ENCODE data around the gene TEDC1.

Gene TEDC1

DNA sequence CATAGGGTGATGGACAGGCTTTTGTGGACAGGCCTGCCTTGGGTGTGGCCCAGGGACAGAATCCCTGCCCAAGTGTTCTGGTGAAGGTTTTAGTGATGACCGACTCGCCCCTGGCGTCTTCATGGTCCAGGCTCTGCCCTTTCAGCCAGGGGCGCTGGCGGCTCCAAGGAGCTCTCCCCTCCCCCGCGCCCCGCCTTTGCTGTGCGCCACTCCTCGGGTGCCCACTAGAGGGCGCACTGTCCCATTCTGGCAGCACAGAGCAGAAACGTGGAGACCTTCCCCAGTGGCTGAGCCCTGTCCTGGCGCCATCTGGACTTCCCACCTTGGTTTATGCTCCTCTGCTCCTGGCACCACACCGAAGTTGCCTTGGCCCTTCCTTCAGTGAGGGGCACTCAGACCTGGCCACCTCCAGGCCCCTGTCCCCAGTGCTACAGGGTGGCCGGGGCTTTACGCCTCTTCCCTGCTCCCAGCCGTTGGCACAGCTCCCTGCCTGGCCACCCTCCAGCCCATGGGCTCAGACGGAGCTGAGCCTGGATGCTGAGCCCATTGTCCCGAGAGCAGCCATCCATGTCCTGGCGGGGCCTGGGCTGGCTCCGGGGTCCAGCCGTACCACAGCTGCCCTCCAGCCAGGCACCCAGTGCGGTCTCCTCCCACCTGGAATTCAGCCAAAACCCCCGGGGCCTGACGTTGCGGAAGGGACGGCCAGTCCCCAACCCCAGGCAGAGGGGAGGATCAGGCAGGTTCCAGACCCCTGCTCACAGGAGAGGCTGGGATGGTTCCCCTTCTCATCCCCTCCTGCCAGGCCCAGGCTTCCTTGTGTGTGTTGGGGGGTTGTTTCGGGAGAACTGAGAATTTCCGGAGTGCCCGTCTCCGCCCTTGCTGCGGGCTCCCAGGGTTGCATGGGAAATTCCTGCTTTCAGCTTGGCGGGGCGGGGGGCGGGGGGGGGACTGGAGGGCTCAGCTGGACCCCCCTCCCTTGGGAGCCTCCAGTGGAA, 9.9 kb upstream of the TEDC1 start (continued):
- TF ChIP-seq ZNF221 (tag by site-specific recombination; IDR thresholded peaks at IDR 0.05; ENCODE audit: borderline replicate concordance) (no peak), ZNF530 (tag by site-specific recombination; IDR thresholded peaks at IDR 0.05; ENCODE audit: low read depth) (no peak), PRDM1 (tag by site-specific recombination; IDR thresholded peaks at IDR 0.05) (no peak), ZNF335 (tag by site-specific recombination; conservative IDR thresholded peaks at IDR 0.05) (peak; percentile 97), WT1 (tag by site-specific recombination; IDR thresholded peaks at IDR 0.05) (0 out of 2 replicates have a peak, but pooled peaks have one; percentile 12), ZFP3 (tag by site-specific recombination; IDR thresholded peaks at IDR 0.05; ENCODE audit: low read depth) (no peak), ZNF354C (tag by site-specific recombination; IDR thresholded peaks at IDR 0.05; ENCODE audit: borderline replicate concordance, low read depth) (no peak), ZNF248 (tag by site-specific recombination; IDR thresholded peaks at IDR 0.05) (no peak), ZFP37 (tag by site-specific recombination; IDR thresholded peaks at IDR 0.05) (peak; percentile 88), ZNF600 (tag by site-specific recombination; IDR thresholded peaks at IDR 0.05) (peak; percentile 97), ZNF133 (tag by site-specific recombination; IDR thresholded peaks at IDR 0.05) (no peak), ZNF292 (tag by site-specific recombination; IDR thresholded peaks at IDR 0.05; ENCODE audit: borderline replicate concordance, low read depth) (no peak), ZNF704 (tag by site-specific recombination; IDR thresholded peaks at IDR 0.05) (no peak), ZNF16 (tag by site-specific recombination; IDR thresholded peaks at IDR 0.05; ENCODE audit: low read depth) (no peak), ZNF214 (tag by site-specific recombination; IDR thresholded peaks at IDR 0.05; ENCODE audit: borderline replicate concordance) (no peak), ZBTB21 (tag by site-specific recombination; IDR thresholded peaks at IDR 0.05) (peak; percentile 51), CTCF (tag by site-specific recombination; IDR thresholded peaks at IDR 0.05) (peak; percentile 100), ZNF138 (tag by site-specific recombination; IDR thresholded peaks at IDR 0.05; ENCODE audit: borderline replicate concordance) (no peak), SCRT2 (tag by site-specific recombination; IDR thresholded peaks at IDR 0.05) (no peak), ZNF2 (tag by site-specific recombination; IDR thresholded peaks at IDR 0.05) (peak; percentile 94), ELK4 (IDR thresholded peaks at IDR 0.05; ENCODE audit: borderline replicate concordance, low read depth, low read length) (no peak), ZEB2 (tag by site-specific recombination; IDR thresholded peaks at IDR 0.05) (peak; percentile 88), ZNF112 (tag by site-specific recombination; IDR thresholded peaks at IDR 0.05) (no peak)
- TF ChIP-seq, protein P1, sequence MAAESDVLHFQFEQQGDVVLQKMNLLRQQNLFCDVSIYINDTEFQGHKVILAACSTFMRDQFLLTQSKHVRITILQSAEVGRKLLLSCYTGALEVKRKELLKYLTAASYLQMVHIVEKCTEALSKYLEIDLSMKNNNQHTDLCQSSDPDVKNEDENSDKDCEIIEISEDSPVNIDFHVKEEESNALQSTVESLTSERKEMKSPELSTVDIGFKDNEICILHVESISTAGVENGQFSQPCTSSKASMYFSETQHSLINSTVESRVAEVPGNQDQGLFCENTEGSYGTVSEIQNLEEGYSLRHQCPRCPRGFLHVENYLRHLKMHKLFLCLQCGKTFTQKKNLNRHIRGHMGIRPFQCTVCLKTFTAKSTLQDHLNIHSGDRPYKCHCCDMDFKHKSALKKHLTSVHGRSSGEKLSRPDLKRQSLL (tag by site-specific recombination; IDR thresholded peaks at IDR 0.05): no peak
- TF ChIP-seq, protein P2, sequence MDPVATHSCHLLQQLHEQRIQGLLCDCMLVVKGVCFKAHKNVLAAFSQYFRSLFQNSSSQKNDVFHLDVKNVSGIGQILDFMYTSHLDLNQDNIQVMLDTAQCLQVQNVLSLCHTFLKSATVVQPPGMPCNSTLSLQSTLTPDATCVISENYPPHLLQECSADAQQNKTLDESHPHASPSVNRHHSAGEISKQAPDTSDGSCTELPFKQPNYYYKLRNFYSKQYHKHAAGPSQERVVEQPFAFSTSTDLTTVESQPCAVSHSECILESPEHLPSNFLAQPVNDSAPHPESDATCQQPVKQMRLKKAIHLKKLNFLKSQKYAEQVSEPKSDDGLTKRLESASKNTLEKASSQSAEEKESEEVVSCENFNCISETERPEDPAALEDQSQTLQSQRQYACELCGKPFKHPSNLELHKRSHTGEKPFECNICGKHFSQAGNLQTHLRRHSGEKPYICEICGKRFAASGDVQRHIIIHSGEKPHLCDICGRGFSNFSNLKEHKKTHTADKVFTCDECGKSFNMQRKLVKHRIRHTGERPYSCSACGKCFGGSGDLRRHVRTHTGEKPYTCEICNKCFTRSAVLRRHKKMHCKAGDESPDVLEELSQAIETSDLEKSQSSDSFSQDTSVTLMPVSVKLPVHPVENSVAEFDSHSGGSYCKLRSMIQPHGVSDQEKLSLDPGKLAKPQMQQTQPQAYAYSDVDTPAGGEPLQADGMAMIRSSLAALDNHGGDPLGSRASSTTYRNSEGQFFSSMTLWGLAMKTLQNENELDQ (tag by site-specific recombination; IDR thresholded peaks at IDR 0.05; ENCODE audit: low read depth): no peak
- TF ChIP-seq, protein P3, sequence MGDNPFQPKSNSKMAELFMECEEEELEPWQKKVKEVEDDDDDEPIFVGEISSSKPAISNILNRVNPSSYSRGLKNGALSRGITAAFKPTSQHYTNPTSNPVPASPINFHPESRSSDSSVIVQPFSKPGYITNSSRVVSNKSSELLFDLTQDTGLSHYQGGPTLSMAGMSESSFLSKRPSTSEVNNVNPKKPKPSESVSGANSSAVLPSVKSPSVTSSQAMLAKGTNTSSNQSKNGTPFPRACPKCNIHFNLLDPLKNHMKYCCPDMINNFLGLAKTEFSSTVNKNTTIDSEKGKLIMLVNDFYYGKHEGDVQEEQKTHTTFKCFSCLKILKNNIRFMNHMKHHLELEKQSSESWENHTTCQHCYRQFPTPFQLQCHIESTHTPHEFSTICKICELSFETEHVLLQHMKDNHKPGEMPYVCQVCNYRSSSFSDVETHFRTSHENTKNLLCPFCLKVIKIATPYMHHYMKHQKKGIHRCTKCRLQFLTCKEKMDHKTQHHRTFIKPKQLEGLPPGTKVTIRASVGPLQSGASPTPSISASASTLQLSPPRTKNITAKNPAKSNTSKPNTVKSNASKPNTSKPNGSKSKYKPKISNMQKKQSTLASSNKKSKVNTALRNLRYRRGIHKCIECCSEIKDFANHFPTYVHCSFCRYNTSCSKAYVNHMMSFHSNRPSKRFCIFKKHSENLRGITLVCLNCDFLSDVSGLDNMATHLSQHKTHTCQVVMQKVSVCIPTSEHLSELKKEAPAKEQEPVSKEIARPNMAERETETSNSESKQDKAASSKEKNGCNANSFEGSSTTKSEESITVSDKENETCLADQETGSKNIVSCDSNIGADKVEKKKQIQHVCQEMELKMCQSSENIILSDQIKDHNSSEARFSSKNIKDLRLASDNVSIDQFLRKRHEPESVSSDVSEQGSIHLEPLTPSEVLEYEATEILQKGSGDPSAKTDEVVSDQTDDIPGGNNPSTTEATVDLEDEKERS (tag by site-specific recombination; IDR thresholded peaks at IDR 0.05): no peak
- TF ChIP-seq, protein P4, sequence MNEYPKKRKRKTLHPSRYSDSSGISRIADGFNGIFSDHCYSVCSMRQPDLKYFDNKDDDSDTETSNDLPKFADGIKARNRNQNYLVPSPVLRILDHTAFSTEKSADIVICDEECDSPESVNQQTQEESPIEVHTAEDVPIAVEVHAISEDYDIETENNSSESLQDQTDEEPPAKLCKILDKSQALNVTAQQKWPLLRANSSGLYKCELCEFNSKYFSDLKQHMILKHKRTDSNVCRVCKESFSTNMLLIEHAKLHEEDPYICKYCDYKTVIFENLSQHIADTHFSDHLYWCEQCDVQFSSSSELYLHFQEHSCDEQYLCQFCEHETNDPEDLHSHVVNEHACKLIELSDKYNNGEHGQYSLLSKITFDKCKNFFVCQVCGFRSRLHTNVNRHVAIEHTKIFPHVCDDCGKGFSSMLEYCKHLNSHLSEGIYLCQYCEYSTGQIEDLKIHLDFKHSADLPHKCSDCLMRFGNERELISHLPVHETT (tag by site-specific recombination; IDR thresholded peaks at IDR 0.05): peak; percentile 89
